ENCODE results near the gene KCTD7.
"Not testable (repeated sequence)": the region's sequence is repeated elsewhere in the genome, so short reads cannot be mapped to it uniquely, and the experiment has no call there.

Gene KCTD7

DNA sequence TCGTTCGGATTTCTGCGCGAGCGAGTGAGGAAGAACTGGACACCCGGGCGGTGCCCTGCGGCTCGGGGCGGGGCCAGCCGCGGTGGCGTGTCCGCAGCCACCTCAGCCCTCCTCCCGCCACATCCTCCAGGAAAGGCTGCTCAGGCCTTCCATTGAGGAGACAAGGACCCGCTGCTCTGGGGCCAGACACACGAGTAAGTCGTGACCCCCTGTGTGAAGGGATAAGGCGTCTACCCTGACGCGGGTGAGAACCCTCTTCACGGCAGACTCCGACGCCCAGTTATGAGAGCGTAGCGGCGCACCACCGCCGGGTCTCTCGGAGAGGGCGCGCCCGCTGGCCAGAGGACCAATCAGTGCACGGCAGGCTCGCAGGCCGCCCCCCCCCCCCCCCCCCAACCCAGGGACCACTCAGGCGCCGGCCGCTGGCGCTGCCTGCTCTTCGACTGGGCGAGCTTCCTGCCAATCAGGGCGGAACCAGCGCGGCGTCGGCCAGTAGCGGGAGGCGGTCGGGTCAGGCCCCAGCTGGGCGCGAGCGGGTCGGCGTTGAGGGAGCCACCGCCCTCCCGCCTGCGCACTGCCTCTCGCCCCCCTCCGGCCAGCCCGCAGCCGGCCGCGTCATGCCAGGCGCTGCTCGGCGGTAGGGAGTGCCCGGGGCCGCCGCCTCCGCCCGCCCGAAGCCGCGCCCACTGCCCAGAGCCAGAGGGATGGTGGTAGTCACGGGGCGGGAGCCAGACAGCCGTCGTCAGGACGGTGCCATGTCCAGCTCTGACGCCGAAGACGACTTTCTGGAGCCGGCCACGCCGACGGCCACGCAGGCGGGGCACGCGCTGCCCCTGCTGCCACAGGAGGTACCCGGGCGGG is at the start of gene KCTD7:
Gene KCTD7 (plus strand): TSS at position 521 of the 861 bp plus-strand sequence. CDS start 184 bp downstream, at position 705.
- DNase-seq, result peak; percentile 96

DNA sequence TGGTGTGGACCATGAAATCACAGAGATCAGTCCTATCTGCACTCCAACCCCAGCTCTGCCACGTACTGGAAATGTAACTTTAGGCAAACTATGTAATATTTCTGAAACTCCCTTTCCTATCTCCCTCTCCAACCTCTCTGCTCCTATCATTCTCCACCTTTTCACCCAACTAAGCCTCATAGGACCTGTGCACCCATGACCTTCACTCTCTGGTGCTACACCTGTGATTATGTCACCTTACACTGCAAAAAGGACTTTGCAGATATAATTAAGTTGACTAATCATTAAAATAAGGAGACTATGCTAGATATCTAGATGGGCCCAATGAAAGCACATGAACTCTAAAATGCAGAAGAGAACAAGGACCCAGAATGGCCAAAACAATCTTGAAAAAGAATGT is 48.3 kb upstream of the KCTD7 start:
- DNase-seq, result not testable (repeated sequence)

DNA sequence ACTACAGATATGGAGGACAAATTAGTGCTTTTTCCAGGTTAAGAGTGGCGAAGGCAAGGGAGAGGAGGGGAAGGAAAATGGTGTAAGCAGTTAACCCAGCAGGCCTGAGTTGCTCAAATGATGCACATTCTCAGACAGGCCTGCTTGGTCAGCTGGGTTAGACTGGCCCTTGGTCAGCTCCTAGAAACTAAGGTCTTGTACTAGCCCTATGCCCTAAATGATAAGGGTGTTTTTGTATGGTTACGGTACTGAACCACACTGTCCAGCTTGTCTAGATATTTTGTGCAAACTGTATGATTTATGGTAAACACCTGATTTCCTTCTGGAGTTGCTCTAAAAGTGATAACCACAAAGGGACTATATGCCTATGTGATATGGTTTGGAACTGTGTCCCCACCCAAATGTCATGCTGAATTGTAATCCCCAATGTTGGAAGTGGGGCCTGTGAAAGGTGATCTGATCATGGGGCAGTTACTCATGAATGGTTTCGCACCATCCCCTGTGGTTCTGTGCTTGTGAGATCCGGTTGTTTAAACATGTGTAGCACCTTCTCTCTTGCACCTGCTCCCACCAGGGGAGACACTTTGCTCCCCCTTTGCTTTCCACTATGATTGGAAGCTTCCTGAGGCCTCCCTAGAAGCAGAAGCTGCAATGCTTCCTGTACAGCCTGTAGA is 45.7 kb upstream of the KCTD7 start:
- not testable (repeated sequence) for DNase-seq

DNA sequence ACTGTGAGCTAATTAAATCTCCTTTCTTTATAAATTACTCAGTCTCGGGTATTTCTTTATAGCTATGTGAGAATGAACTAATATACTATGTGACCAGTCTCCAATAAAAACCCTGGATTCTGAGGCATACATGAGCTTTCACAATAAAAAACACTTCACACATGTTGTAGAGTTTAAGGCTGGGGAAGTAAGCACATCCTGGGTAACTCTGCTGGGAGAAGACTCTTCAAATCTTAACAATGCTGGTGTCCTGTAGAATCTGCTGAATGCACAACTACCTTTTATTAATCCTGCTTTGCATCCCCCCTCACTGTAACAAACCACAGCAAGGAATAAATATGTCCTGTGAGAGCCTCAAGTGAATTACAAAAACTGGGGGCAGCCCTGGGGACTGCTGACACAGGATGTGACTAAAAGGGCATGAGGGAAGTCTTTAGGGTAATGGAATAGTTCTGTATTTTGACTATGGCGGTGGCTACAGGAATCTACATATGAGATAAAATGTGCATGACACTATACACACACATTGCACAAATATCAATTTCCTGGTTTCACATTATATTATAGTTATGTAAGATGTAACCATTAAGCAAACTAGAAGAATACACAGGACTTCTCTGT is 45.1 kb upstream of the KCTD7 start:
- no peak for DNase-seq

DNA sequence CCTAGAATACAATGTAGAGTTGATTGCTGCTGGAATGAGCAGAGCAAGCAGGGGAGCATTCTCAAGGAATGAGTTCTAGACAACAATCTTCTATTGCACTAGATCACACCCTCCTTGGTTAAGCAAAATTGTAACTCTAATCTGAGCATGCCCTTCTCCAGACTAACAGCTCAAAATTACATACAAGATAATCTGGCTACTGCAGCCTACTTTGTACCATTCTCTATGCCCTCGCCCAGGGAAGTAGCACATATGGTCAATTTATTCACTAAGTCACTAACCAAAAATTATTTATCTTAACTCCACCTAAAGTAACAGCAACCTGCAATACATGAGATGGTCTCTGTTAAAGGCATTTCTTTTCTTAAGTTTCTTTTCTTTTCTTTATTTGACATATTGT is 42.5 kb upstream of the KCTD7 start:
- DNase-seq, result no peak

DNA sequence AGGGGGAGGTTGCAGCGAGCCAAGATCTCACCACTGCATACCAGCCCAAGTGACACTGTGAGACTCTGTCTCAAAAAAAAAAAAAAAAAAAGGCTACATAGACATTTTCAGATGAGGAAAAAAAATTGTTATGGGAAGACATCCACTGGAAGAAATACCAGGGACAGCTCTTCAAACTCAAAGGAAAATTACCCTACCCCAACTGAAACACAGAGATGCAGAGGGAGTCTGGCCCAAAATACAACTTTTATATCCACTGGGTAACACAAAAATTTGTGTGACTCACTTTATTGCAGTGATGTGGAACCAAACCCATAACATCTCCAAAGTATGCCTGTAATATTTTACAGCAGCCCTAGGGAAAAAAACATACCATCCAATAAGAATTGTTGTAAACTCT is 40.5 kb upstream of the KCTD7 start:
- not testable (repeated sequence) for DNase-seq

DNA sequence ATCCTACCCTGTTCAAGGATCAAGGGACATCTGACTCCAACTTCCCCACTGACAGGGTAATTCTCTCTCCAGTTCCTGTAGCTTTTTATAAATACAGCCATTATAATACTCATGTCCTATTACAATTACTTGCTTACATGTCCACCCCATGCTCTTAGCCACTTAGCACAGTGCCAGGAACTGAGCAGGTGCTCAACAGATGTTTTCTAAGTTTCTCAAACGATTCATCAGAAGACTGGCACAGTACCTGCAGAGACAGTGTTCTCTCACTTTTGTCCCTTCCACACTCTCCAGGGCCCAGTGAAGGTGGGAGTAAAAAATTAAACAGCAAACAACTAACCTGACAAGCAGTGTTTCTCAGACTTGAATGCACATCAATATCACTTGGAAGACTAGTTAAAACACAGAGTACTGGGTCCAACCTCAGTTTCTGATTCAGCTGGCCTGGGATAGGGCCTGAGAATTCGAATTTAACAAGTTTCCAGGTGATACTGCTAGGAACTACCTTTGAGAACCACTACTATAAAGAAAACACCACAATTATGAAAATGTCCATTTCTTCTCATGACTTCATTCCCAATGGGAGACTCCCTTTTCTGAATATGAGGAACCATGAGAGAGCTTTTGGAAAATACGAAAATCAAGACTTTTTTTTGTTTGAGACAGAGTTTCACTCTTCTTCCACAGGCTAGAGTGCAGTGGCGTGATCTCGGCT is 39.7 kb upstream of the KCTD7 start:
- DNase-seq, result not testable (repeated sequence)

DNA sequence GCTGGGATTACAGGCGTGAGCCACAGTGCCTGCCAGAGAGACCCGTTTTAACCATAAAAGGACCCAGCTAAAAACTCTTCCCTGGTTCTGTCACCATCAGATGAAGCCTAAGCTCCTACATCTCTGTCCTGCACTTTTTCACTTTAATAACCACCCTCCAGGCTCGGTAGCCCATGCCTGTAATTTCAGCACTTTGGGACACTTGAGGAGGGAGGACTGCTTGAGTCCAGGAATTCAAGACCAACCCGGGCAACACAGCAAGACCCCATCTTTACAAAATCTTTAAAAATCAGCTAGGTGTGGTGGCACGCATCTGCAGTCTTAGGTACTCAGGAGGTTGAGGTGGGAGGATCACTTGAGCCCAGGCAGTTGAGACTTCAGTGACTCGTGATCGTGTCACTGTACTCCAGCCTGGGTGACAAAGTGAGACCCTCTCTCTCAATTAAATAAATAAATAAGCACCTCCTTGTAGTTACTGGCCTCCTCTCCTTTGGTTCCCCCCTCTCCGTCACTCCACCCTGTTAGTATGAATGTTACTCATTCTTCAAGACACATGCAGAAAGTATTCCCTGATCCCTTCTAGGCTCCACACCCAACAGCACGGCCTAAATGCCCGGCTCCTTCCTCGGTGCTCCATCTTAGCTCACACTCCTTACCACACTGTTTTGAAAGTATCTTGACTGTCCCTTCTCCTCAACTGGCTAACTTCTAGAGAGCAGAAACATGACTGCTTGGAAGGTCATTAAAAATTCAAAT is 38.2 kb upstream of the KCTD7 start:
- DNase-seq, result not testable (repeated sequence)

DNA sequence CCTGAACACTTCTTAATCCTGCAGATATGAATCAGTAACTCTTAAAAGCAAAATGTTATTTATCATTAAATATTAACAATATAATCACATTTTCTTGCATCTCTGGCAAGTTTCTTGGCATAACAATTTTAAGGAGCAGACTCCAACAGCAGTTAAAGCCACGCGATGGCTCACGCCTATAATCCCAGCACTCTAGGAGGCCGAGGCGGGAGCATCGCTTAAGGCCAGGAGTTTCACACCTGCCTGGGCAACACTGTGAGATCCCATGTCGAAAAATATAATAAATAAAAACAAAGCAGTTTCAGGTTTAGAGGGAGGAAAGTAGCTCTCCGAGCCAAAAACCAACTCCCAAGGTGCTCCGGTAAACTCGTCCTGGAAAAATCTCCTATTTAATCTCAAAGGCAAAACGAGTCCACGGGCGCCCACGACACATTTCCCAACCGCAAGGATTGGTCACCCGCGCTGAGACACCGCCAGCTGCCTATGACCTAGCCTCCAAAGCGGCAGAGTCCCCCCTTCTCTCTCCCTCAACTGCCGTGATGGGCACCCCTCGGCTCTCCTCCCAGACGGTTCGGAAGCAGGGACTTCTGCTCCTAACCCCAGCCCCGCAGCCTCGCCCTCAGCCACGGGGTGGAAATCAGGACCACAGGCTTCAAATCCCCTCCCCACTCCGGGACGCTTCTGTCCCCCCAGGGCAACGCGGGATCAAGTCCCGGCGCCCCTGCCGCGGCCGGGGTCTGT is 37.5 kb upstream of the KCTD7 start:
- not testable (repeated sequence) for DNase-seq

DNA sequence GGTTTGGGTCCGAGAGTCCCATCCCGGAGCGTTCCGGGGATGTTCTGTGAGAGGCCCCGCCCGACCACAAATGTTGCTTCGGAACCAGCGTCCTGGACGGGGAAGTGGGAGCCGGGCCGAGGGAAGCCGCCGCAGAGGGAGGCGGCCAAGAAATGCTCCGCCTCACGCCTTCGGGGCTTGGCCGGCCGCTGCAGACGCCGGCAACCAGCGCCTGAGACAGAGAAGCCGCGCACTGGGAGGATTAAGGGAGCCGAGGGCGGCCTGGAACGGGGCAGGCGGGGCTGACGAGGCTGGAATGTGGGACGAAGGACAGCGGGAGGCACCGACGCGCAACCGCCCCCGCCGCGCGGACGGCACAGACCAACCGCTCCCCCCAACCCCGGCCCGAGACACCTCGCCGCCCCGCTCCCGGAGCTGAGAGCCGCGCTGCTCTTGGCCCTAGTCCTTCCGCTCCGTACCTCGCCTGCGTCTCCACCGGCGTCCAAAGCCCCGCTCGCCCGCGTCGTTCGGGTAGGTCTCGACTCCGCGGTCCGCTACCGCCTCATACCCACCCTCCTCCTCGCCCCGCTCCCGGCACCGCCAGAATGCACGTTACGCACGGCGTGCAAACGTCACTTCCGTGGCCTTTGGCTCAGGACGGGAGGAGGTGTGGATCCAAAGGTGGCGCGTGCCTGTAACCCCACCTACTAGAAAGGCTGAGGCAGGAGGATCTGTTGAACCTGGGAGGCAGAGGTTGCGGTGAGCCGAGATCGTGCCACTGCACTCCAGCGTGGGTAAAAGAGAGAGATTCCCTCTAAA is 36.7 kb upstream of the KCTD7 start:
- peak; percentile 78 for DNase-seq

DNA sequence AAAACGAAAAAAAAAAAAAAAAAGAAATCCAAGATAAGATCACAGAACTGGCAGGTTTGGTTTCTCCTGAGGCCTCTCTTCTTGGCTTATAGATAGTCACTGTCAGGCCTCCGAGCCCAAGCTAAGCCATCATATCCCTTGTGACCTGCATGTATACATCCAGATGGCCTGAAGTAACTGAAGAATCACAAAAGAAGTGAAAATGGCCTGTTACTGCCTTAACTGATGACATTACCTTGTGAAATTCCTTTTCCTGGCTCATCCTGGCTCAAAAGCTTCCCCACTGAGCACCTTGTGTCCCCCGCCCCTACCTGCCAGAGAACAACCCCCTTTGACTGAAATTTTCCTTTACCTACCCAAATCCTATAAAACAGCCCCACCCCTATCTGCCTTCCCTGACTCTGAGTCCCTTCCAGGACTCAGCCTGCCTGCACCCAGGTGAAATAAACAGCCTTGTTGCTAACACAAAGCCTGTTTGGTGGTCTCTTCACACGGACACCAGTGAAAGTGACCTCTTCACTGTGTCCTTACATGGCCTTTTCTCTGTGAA is 36.0 kb upstream of the KCTD7 start:
- not testable (repeated sequence) for DNase-seq

DNA sequence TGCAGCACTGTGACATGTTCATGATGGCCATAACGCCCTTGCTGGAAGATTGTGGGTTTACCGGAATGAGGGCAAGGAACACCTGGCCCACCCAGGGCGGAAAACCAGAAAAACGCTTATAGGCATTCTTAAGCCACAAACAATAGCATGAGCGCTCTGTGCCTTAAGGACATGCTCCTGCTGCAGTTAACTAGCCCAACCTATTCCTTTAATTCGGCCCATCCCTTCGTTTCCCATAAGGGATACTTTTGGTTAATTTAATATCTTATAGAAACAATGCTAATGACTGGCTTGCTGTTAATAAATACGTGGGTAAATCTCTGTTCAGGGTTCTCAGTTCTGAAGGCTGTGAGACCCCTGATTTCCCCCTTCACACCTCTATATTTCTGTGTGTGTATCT is 34.6 kb upstream of the KCTD7 start:
- not testable (repeated sequence) for DNase-seq

DNA sequence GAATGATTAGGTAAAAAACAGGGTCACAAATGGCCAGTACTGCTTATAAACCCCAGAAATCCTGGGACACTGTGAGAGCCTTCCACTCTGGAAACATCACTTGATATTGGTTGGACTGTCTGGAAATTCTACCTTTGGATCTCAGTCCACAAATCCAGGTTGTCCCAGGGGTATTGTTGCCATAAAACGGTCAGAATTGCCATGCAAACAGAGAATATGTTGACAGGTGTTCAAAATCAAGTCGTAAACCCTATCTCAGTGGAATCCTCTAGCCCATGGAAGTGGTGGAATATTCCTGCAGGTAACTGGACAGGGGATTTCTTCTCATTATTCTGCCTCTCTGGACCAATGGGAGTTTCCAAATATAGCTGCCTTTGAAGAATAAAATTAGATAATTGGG is 31.2 kb upstream of the KCTD7 start:
- DNase-seq, result no peak

DNA sequence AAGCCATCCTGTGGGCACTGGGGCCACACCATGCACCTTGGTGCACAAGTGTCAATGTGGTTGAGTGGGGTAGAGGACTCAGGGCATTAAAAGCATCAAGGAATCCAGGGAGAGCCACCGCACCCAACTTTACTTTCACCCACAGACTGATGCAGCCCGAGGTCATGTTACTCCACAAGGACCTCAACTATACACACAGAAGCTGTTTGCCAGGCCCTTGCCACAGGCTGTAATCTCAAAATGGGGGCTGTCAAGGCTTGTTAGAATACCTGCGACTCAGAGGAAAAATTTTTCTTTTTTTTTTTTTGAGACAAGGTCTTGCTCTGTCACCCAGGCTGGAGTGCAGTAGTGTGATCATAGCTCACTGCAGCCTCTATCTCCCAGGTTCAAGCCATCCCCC is 26.5 kb upstream of the KCTD7 start:
- no peak for DNase-seq

DNA sequence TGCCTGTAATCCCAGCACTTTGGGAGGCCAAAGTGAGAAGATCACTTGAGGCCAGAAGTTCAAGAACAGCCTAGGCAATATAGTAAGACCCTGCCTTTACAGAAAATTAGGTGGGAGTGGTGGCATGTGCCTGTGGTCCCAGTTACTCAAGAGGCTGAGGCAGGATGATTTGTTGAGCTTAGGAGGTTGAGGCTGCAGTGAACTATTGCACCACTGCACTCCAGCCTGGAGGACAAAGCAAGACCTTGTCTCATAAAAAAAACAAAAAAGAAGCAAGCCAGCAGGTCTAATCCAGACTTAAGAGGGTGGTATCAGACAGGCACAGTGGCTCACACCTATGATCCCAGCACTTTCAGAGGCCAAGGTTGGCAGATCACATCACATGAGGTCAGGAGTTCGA is 24.5 kb upstream of the KCTD7 start:
- no peak for DNase-seq

DNA sequence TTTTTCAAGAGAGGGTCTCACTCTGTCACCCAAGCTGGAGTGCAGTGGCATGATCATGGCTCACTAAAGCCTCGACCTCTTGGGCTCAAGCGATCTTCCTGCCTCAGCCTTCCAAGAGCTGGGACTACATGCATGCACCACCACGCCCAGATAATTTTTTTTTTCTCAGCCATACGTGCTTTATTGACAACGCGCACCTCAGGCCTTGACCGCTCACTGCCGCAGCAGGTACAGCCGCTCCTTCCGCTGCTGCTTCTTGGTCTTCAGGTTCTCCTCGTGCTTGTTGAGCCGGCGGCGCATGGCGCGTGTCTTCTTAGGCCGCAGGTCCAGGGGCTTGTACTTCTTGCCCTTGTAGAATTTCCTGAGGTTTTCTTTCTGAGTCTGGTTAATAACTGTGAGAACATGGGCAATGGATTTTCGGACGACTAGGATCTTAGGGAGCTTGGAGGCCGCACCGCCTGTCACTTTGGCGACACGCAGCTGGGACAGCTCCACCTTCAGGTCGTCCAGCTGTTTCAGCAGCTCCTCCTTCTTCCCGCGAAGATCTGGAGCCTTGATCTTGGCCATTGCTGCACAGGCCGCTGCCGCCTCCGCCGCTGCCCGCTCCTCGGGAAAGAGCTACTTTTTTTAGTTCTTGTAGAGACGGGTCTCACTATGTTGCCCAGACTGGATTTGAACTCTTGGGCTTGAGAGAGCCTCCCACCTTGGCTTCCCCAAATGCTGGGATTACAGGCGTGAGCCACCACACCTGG is 22.0 kb upstream of the KCTD7 start:
- DNase-seq, result not testable (repeated sequence)

DNA sequence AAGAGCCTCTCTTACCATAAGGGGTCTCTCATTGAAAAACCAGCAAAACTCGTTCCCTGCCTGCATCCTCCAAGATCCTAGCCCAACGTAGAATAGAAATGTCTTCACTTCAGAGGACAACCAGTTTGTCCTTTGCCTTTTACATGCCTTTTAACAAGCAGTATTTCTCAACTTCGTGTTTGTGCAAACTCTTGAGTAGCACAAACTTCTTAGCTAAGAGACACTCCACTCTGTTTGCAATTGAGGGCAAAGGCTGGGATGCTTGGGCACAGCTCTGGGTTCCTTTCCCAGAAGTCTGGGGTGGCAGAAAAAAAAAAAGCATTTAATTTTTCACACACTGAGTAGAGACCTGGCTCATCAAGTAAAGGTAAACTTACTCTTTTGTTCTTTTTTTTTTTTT is 19.5 kb upstream of the KCTD7 start:
- DNase-seq, result no peak

DNA sequence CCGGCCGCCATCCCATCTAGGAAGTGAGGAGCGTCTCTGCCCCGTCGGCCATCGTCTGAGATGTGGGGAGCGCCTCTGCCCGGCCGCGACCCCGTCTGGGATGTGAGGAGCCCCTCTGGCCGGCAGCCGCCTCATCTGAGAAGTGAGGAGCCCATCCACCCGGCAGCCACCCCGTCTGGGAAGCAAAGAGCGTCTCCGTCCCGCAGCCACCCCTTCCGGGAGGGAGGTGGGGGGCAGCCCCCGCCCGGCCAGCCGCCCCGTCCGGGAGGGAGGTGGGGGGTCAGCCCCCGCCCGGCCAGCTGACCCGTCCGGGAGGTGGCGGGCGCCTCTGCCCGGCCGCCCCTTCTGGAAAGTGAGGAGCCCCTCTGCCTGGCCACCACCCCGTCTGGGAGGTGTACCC is 14.1 kb upstream of the KCTD7 start:
- not testable (repeated sequence) for DNase-seq

DNA sequence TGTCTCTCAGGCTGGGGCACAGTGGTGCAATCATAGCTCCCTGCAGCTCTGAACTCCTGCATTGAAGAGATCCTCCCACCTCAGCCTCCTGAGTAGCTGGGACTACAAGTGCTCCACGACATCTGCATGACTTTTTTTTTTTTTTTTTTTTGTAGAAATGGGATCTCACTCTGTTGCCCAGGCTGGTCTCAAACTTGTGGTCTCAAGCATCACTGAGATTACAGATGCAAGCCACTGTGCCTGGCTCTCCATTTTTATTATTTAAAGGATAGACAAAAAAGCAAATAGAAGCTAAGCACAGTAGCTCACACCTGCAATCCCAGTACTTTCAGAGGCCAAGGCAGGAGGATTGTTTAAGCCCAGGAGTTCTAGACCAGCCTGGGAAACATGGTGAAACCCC is 13.0 kb upstream of the KCTD7 start:
- DNase-seq, result no peak

DNA sequence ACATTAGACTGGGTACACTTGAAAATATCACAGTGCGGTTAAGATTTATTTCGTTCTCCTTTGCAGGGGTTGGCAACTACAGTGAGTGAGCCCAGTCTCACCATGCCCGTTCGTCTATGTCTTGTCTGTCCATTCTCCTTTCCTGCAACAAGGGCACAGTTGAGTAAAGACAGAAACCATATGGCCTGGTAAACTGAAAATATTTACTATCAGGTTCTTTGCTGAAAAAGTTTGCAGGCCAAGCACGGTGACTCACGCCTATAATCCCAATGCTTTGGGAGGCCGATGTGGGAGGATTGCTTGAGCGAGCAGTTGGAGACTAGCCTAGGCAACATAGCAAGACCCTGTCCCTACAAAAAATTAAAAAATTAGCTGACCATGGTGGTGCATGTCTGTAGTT is 11.4 kb upstream of the KCTD7 start:
- DNase-seq, result no peak

All from SHP77 treated with DMSO at 0.1 percent for 48 hours (cell line).